GM06990 (cell line): ENCODE data around the gene KLK14.

Source experiments
- DNase-seq: peaks from one replicate; pipeline ENCODE4 v3.0.0-alpha.2; 2011; ENCODE audit not compliant: insufficient read length; ENCODE audit errors: extremely low read depth
- H3K27me3 ChIP-seq: replicated peaks from 2 replicates; pipeline ENCODE4 v1.6.0; 2011; ENCODE audit warnings: low read length; ENCODE audit not compliant: control insufficient read depth, insufficient read depth
- H3K36me3 ChIP-seq: 2 replicates; pipeline ENCODE4 v1.5.1; 2011; ENCODE audit warnings: low read length; ENCODE audit not compliant: control insufficient read depth, insufficient read depth
- H3K4me3 ChIP-seq: replicated peaks from 2 replicates; pipeline ENCODE4 v1.5.1; 2011; ENCODE audit warnings: low read depth, mild to moderate bottlenecking, control low read depth, low read length
- CTCF ChIP-seq: IDR thresholded peaks from 2 replicates; pipeline ENCODE4 v1.5.1; 2011; ENCODE audit warnings: low read length, control low read depth, mild to moderate bottlenecking, inconsistent platforms; ENCODE audit not compliant: insufficient read depth, poor library complexity, severe bottlenecking

The KLK14 gene

DNA sequence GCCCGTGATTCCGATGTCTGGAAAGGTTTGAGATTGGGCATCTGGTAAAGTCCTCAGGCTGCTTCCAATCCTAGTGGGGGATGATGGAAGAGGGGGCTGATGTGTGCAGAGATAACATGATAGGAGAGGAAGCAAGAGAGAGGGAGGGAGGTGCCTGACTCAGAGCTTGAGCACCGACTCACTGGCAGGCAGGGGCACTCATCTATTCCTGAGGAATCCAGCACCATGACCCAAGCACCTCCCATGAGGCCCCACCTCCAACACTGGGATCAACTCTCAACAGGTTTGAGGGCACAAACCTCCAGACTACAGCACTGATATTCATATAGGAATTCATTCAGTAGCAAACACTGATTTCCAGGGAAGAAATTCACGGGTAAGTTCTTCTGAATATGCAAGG, 36.4 kb upstream of the KLK14 start:
- peaks cover 1% of the 10 kb centered on the region; the same call in 1 of the 2 replicates for H3K27me3 ChIP-seq
- DNase-seq: no peak
- no peak overlapping the region for H3K4me3 ChIP-seq
- no peak for TF ChIP-seq CTCF
- no peaks in the 10 kb centered on the region for H3K36me3 ChIP-seq

DNA sequence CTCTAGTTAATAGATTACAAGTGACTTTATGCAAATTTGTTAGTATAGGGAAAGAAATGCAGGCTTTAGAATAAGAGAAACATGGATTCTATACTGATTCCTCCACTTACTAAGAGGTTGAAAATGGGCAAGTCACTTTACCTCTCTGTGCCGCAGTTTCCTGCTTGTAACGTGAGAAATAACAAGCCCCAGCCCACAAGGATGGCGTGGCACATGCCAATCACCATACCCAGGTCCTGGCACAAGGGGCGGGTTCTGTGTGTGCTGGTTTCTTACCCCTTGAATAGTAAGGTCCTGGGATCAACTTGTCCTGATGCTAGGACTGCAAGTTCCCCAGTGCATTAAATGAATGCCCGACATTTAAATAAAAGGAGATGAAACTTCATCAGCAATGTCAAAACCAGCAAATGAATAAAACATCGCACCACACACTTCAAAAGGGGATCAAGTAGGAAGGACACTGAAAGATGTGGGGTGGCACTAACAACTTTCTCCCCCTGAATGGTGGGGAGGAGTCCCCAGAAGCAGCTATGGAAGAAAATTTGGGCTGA, 34.1 kb upstream of the KLK14 start:
- TF ChIP-seq CTCF: no peak
- Histone ChIP-seq H3K27me3 (peaks cover 3% of the 10 kb centered on the region; the same call in 1 of the 2 replicates), H3K4me3 (no peak overlapping the region)

GRCh38 chr19:51114087-51114729, 31.5 kb upstream of the KLK14 start:
- H3K4me3 ChIP-seq: no peak overlapping the region
- no peak for TF ChIP-seq CTCF
- no peaks in the 10 kb centered on the region for H3K36me3 ChIP-seq
- H3K27me3 ChIP-seq: peaks cover 2% of the 10 kb centered on the region; the same call in 1 of the 2 replicates
- DNase-seq: no peak

More for the DNA sequence above, 34.1 kb upstream of the KLK14 start:
- no peak for DNase-seq
- no peaks in the 10 kb centered on the region for H3K36me3 ChIP-seq

- no peak for DNase-seq
- TF ChIP-seq CTCF: peak; percentile 32
- no peak overlapping the region for H3K4me3 ChIP-seq
- no peaks in the 10 kb centered on the region for H3K36me3 ChIP-seq
- peaks cover 2% of the 10 kb centered on the region; the same call in 1 of the 2 replicates for H3K27me3 ChIP-seq
Measured at GRCh38 chr19:51111606-51112005, 28.9 kb upstream of the KLK14 start.

GRCh38 chr19:51110666-51110971, 27.9 kb upstream of the KLK14 start:
- no peak overlapping the region for H3K4me3 ChIP-seq
- H3K27me3 ChIP-seq: peaks cover 2% of the 10 kb centered on the region; the same call in 1 of the 2 replicates
- DNase-seq: no peak
- no peak for TF ChIP-seq CTCF
- H3K36me3 ChIP-seq: no peaks in the 10 kb centered on the region; the same call in 1 of the 2 replicates
